Measurements from ENCODE around the gene REV1.

DNA sequence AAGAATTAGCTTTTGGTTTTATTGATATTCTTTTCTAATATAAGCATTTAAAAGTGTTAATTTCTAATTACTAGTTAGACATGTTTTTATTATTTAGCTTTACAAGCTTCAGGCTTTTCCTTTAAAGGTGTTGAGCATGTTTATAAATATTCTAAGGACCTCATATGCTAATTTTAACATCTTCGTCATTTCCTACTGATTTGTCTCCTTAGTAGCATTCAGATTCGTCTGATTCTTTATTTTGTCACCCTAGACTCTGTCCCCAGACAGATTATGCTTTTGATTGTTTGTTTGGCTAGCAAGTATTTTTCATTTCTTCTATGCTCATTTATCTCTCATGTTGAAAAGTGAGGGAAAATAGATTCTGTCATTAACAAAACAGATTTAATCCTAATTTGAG is 100.9 kb downstream of the REV1 start:
- no peak for TF ChIP-seq CTCF (IDR thresholded peaks at IDR 0.05; ENCODE audit: low read length)
- TF ChIP-seq EZH2 (IDR thresholded peaks at IDR 0.05; ENCODE audit: borderline replicate concordance, low read length): no peak

All from OCI-LY1 (cell line).